HEK293 (cell line): ENCODE results near the gene S1PR2.
"Not testable (repeated sequence)": the region's sequence is repeated elsewhere in the genome, so short reads cannot be mapped to it uniquely, and the experiment has no call there.

ENCODE experiments used
- CTCF ChIP-seq: fragments of 450-650 bp; formaldehyde crosslinking; IDR thresholded peaks from 2 replicates; pipeline ENCODE4 v1.5.1; 2016; ENCODE audit warnings: missing biosample characterization, missing genetic modification characterization
- MYNN ChIP-seq: fragments of 450-650 bp; formaldehyde crosslinking; IDR thresholded peaks from 2 replicates; pipeline ENCODE4 v1.5.1; 2016; ENCODE audit warnings: missing biosample characterization, missing genetic modification characterization, borderline replicate concordance
- SP2 ChIP-seq: fragments of 450-650 bp; formaldehyde crosslinking; IDR thresholded peaks from 2 replicates; pipeline ENCODE4 v1.5.1; 2016; ENCODE audit warnings: missing biosample characterization, missing genetic modification characterization
- ZNF449 ChIP-seq: fragments of 450-650 bp; formaldehyde crosslinking; IDR thresholded peaks from 2 replicates; pipeline ENCODE4 v1.5.1; 2017; ENCODE audit warnings: missing biosample characterization, mild to moderate bottlenecking, missing genetic modification characterization, moderate library complexity

GRCh38 chr19:10198889-10199644 is 32.1 kb downstream of the S1PR2 start:
- not testable (repeated sequence) for TF ChIP-seq CTCF, ZNF449, SP2, MYNN (tag by site-specific recombination)
